Testis (tissue), 3 donors: Measurements from ENCODE around the gene GABRD. TPM values are rescaled to one million over a fixed set of nuclear protein-coding genes. Genes with fewer than 3 reads are reported as not detected.

Experiments
- DNase-seq: peaks from one replicate; pipeline ENCODE4 v3.0.0-alpha.2; 2019
- H3K27ac ChIP-seq, 2 donors: fragments of 200-600 bp; sonication (generic); one replicate each; pipeline ENCODE4 v1.5.1; 2019
- H3K27me3 ChIP-seq: fragments of 200-600 bp; sonication (generic); one replicate; pipeline ENCODE4 v1.5.1; 2019
- H3K36me3 ChIP-seq: fragments of 200-600 bp; sonication (generic); one replicate; pipeline ENCODE4 v1.5.1; 2017; ENCODE audit warnings: low read depth; ENCODE audit errors: missing control alignments
- H3K4me1 ChIP-seq: fragments of 200-600 bp; sonication (generic); one replicate; pipeline ENCODE4 v1.5.1; 2019
- H3K4me3 ChIP-seq, 2 donors: fragments of 200-600 bp; sonication (generic); one replicate each; pipeline ENCODE4 v1.5.1; 2017 to 2019
- H3K9me3 ChIP-seq: fragments of 200-600 bp; sonication (generic); one replicate; pipeline ENCODE4 v1.5.1; 2017
- CTCF ChIP-seq, 3 experiments: fragments of 450-650 bp in 2 of 3; fragments of 200-600 bp in 1 of 3; sonication (generic) in 1 of 3; IDR thresholded peaks; one replicate each; pipeline ENCODE4 v1.5.1; 2016 to 2019; ENCODE audit warnings: antibody characterized with exemption in 3 of 3, mild to moderate bottlenecking in 2 of 3, moderate library complexity in 1 of 3
- POLR2A ChIP-seq: fragments of 450-650 bp; IDR thresholded peaks from one replicate; pipeline ENCODE4 v1.6.1; 2017; ENCODE audit warnings: antibody characterized with exemption, mild to moderate bottlenecking, moderate library complexity
- WGBS, 2 donors: methylation state at CpG; one replicate each; pipeline ENCODE4 v1.1.5; 2018; 5-methylcytosine and 5-hydroxymethylcytosine counted together
- intact Hi-C: fragments of 100-400 bp; cut with DNase I; formaldehyde crosslinking; loops from one replicate; pipeline ENCODE4 v1.15.1; 2023; ENCODE audit warnings: low total_unique reads
- polyA plus RNA-seq: library from polyadenylated mRNA; stranded (reverse); fragments of 350-450 nt; fragmentation: Illumina TruSeq; extraction: RNeasy Lipid Tissue Mini Kit (QIAGEN cat#74804); gene quantifications from one replicate; pipeline ENCODE4 v1.2.3, GENCODE V29; 2014; ENCODE audit warnings: low read depth, low replicate concordance; ENCODE audit not compliant: insufficient read depth
- total RNA-seq, 2 donors: library from RNA; depleted of rRNA; stranded (reverse); fragments of >200 nt; gene quantifications; one replicate each; pipeline ENCODE4 v1.2.3, GENCODE V29; 2016

Gene GABRD
- total and polyA plus RNA-seq, 3 donors from 2014 or later, result 7.8 to 18.1 (median 16.9) TPM

GRCh38 chr1:2070016-2070415 is 50.9 kb downstream of the GABRD start:
- Histone ChIP-seq H3K9me3 (no peaks in the 10 kb centered on the region), H3K27me3 (no peaks in the 10 kb centered on the region), H3K4me3 (no peak overlapping the region), H3K36me3 (no peaks in the 10 kb centered on the region), H3K4me1 (no peaks in the 10 kb centered on the region), H3K27ac (no peak overlapping the region)
- intact Hi-C loops, result no loop called here
- no peak for TF ChIP-seq CTCF (IDR thresholded peaks at IDR 0.05)
- TF ChIP-seq POLR2A, result no peak
- no peak for DNase-seq
- 90 to 97% methylated on average over 6 to 11 of the region's 11 CpGs for WGBS, 2 donors

- no peaks in the 10 kb centered on the region for H3K27me3 ChIP-seq
Measured at GRCh38 chr1:2070800-2071530, 51.8 kb downstream of the GABRD start.

GRCh38 chr1:2072109-2072806 is 53.1 kb downstream of the GABRD start:
- H3K36me3 ChIP-seq, result no peaks in the 10 kb centered on the region
- no peak for DNase-seq
- TF ChIP-seq CTCF (IDR thresholded peaks at IDR 0.05) (no peak), POLR2A (no peak)
- no peak overlapping the region for H3K4me3 ChIP-seq
- no peak overlapping the region for H3K27ac ChIP-seq
- WGBS, 2 donors, result 77 to 78% methylated on average over 24 to 25 of the region's 25 CpGs
- intact Hi-C loops, result no loop called here
- no peaks in the 10 kb centered on the region for H3K27me3 ChIP-seq
- no peaks in the 10 kb centered on the region for H3K4me1 ChIP-seq
- no peaks in the 10 kb centered on the region for H3K9me3 ChIP-seq

More at GRCh38 chr1:2070800-2071530, 51.8 kb downstream of the GABRD start:
- TF ChIP-seq POLR2A (no peak), CTCF (IDR thresholded peaks at IDR 0.05) (no peak)
- no peaks in the 10 kb centered on the region for H3K36me3 ChIP-seq
- no peak overlapping the region for H3K4me3 ChIP-seq
- no peak overlapping the region for H3K27ac ChIP-seq
- intact Hi-C loops, result no loop called here
- H3K9me3 ChIP-seq, result no peaks in the 10 kb centered on the region
- WGBS, 2 donors, result 85 to 92% methylated on average over 15 to 36 of the region's 36 CpGs
- no peak for DNase-seq
- H3K4me1 ChIP-seq, result no peaks in the 10 kb centered on the region

- no peak for TF ChIP-seq CTCF (IDR thresholded peaks at IDR 0.05)
- no peak for TF ChIP-seq POLR2A
- Histone ChIP-seq H3K4me1 (no peaks in the 10 kb centered on the region), H3K27me3 (no peaks in the 10 kb centered on the region), H3K27ac (no peak overlapping the region), H3K36me3 (no peaks in the 10 kb centered on the region), H3K4me3 (no peak overlapping the region), H3K9me3 (no peaks in the 10 kb centered on the region)
- 85 to 89% methylated on average over 12 to 13 of the region's 14 CpGs for WGBS, 2 donors
- intact Hi-C loops, result no loop called here
- no peak for DNase-seq
Measured at GRCh38 chr1:2072891-2073290, 53.7 kb downstream of the GABRD start.
